Measurements from ENCODE around the gene TAC4. TPM values are rescaled to one million over a fixed set of nuclear protein-coding genes. Genes with fewer than 3 reads are reported as not detected.
A peak's percentile ranks its signal among the peaks of the same experiment; 100 is the strongest.

The TAC4 gene
- polyA plus RNA-seq, 4 donors: 0.24 TPM; not detected in 3

DNA sequence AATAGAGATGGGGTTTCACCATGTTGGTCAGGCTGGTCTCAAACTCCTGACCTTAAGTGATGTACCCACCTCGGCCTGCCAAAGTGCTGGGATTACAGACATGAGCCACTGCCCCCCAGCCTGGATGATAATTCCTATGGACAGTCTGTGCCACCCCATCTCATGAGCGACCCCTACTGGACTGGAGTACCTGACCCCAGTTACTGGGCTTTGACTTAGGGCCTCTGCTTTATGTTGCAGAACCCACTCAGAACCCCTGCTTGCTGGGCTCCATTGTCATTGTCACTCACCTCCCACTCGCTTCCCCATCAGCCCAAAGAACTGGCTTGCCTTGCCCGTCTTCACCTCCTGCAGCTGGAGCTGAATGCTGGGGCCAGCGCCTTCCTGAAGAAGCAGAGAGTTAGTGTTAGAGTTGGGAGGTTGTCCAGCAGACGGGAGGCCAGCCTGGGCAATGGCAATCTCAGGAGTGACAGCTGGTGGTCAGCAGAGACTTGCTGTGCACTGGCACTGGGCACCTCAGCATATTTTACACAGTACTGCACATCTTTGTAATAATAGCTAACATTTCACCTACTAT, 4.0 kb downstream of the TAC4 start:
- no peak overlapping the region for H3K27ac ChIP-seq (ENCODE audit: low read depth in 1 of 3, low read length in 2 of 3)
- no peak overlapping the region for H3K4me3 ChIP-seq (ENCODE audit: low read depth in 1 of 3, low read length in 3 of 3)
- no peak for DNase-seq
- no peak for FAIRE-seq
- H3K4me1 ChIP-seq (ENCODE audit: control insufficient read depth in 3 of 3, insufficient read depth in 2 of 3, low read depth in 1 of 3, low read length in 2 of 3): no peaks in the 10 kb centered on the region
- H3K36me3 ChIP-seq (ENCODE audit: control insufficient read depth in 3 of 3, insufficient read depth in 2 of 3, low read depth in 1 of 3, low read length in 3 of 3): peaks cover 0 to 26% (median 0%) of the 10 kb centered on the region in 3 donors
- WGBS, 3 donors: 81 to 92% (median 88%) methylated on average over 6 of the region's 6 CpGs
- H3K27me3 ChIP-seq (ENCODE audit: control insufficient read depth in 3 of 3, insufficient read depth in 3 of 3, low read length in 3 of 3): no peaks in the 10 kb centered on the region
- no peaks in the 10 kb centered on the region for H3K9me3 ChIP-seq (ENCODE audit: control insufficient read depth in 2 of 2, insufficient read depth in 1 of 2, low read depth in 1 of 2, low read length in 1 of 2)

DNA sequence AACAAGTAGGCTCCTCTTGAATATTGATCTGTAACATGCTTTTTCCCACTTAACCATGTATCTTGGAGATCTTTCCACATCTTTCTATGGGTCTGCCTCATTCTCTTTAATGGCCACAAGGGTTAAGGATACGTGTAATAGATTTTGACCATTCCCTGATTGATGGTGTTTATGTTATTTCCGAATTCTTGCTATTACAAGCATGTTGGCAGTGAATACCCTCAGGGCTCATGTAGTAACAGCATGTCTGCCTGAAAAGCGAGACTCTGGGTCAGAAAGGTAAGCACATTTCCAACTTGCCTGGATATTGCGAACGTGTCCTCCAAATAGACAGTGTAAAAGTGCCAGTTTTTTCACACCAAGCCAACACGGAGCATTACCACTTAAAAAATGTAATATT, 5.0 kb downstream of the TAC4 start:
- 73 to 87% (median 87%) methylated on average over 6 of the region's 6 CpGs for WGBS, 3 donors
- no peak for FAIRE-seq

DNA sequence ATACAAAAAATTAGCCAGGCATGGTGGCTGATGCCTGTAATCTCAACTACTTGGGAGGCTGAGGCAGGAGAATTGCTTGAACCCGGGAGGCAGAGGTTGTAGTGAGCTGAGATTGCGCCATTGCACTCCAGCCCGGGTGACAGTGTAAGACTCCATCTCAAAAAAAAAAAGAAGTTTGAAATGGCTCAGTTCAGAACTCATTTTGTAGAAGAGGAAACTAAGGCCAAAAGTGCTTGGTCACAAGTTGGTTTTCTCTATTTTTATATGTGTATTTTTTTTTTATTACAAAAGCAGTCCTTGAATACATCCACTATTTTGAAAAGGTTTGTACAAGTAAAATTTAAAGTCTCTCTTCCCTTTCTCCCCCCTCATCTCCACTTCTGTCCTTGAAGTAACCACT, 5.5 kb downstream of the TAC4 start:
- Histone ChIP-seq H3K27me3 (ENCODE audit: control insufficient read depth in 3 of 3, insufficient read depth in 3 of 3, low read length in 3 of 3) (no peaks in the 10 kb centered on the region), H3K36me3 (ENCODE audit: control insufficient read depth in 3 of 3, insufficient read depth in 2 of 3, low read depth in 1 of 3, low read length in 3 of 3) (peaks cover 0 to 26% (median 0%) of the 10 kb centered on the region in 3 donors), H3K4me1 (ENCODE audit: control insufficient read depth in 3 of 3, insufficient read depth in 2 of 3, low read depth in 1 of 3, low read length in 2 of 3) (no peaks in the 10 kb centered on the region), H3K27ac (ENCODE audit: low read depth in 1 of 3, low read length in 2 of 3) (no peak overlapping the region), H3K9me3 (ENCODE audit: control insufficient read depth in 2 of 2, insufficient read depth in 1 of 2, low read depth in 1 of 2, low read length in 1 of 2) (no peaks in the 10 kb centered on the region), H3K4me3 (ENCODE audit: low read depth in 1 of 3, low read length in 3 of 3) (no peak overlapping the region)
- 76 to 86% (median 80%) methylated on average over 3 of the region's 3 CpGs for WGBS, 3 donors
- FAIRE-seq (no peak), DNase-seq (no peak)

More for the DNA sequence above, 5.0 kb downstream of the TAC4 start:
- Histone ChIP-seq H3K4me3 (ENCODE audit: low read depth in 1 of 3, low read length in 3 of 3) (no peak overlapping the region), H3K27ac (ENCODE audit: low read depth in 1 of 3, low read length in 2 of 3) (no peak overlapping the region), H3K9me3 (ENCODE audit: control insufficient read depth in 2 of 2, insufficient read depth in 1 of 2, low read depth in 1 of 2, low read length in 1 of 2) (no peaks in the 10 kb centered on the region), H3K4me1 (ENCODE audit: control insufficient read depth in 3 of 3, insufficient read depth in 2 of 3, low read depth in 1 of 3, low read length in 2 of 3) (no peaks in the 10 kb centered on the region), H3K36me3 (ENCODE audit: control insufficient read depth in 3 of 3, insufficient read depth in 2 of 3, low read depth in 1 of 3, low read length in 3 of 3) (peaks cover 0 to 29% (median 0%) of the 10 kb centered on the region in 3 donors), H3K27me3 (ENCODE audit: control insufficient read depth in 3 of 3, insufficient read depth in 3 of 3, low read length in 3 of 3) (no peaks in the 10 kb centered on the region)
- DNase-seq: no peak

DNA sequence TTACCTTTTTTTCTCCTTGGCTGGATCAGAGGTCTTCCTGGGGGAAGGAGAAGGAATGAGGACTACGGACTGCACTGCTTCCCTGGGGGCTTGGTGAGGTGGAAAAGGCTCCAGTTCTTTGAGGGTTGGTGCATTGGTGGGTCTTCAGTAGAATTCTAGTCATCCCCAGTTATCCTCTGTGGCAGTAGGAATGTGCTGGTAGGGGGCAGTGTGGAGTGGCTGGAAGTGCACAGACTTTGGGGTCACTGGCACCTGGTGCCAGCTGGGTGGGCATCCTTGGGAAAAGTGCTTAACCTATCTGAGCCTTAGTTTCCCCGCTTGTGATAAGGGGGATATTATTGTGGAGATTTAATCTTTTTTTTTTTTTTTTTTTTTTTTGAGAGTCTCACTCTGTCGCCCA, 6.3 kb downstream of the TAC4 start:
- 92 to 100% (median 97%) methylated on average over 2 to 3 of the region's 3 CpGs for WGBS, 3 donors
- DNase-seq: no peak
- no peak overlapping the region for H3K4me3 ChIP-seq (ENCODE audit: low read depth in 1 of 3, low read length in 3 of 3)
- H3K4me1 ChIP-seq (ENCODE audit: control insufficient read depth in 3 of 3, insufficient read depth in 2 of 3, low read depth in 1 of 3, low read length in 2 of 3): no peaks in the 10 kb centered on the region
- no peaks in the 10 kb centered on the region for H3K9me3 ChIP-seq (ENCODE audit: control insufficient read depth in 2 of 2, insufficient read depth in 1 of 2, low read depth in 1 of 2, low read length in 1 of 2)
- no peaks in the 10 kb centered on the region for H3K27me3 ChIP-seq (ENCODE audit: control insufficient read depth in 3 of 3, insufficient read depth in 3 of 3, low read length in 3 of 3)
- no peak overlapping the region for H3K27ac ChIP-seq (ENCODE audit: low read depth in 1 of 3, low read length in 2 of 3)
- no peak for FAIRE-seq
- peaks cover 0 to 22% (median 0%) of the 10 kb centered on the region in 3 donors for H3K36me3 ChIP-seq (ENCODE audit: control insufficient read depth in 3 of 3, insufficient read depth in 2 of 3, low read depth in 1 of 3, low read length in 3 of 3)

DNA sequence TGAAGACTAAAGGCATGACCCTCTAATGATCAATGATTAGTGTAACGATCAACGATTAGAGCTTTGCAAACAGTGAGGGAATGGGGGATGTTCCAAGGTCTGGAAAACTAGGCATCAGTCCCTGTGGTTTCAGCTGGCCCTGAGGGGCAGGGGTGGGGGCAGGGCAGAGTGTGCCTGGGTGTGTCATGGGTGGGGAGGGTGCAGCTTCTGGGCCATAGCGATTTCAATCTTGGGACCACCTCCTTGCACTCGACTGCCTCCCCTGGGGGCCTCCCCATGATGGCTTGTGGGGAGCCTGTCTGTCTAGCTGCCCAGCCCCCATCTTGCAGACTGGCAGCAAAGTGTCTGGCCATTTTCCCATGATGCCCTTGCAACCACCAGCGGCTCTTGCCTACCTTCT, 8.4 kb downstream of the TAC4 start:
- WGBS, 3 donors: 59 to 74% (median 73%) methylated on average over 5 of the region's 5 CpGs
- no peak for DNase-seq
- Histone ChIP-seq H3K27me3 (ENCODE audit: control insufficient read depth in 3 of 3, insufficient read depth in 3 of 3, low read length in 3 of 3) (no peaks in the 10 kb centered on the region), H3K4me1 (ENCODE audit: control insufficient read depth in 3 of 3, insufficient read depth in 2 of 3, low read depth in 1 of 3, low read length in 2 of 3) (no peaks in the 10 kb centered on the region), H3K9me3 (ENCODE audit: control insufficient read depth in 2 of 2, insufficient read depth in 1 of 2, low read depth in 1 of 2, low read length in 1 of 2) (no peaks in the 10 kb centered on the region), H3K4me3 (ENCODE audit: low read depth in 1 of 3, low read length in 3 of 3) (no peak overlapping the region), H3K36me3 (ENCODE audit: control insufficient read depth in 3 of 3, insufficient read depth in 2 of 3, low read depth in 1 of 3, low read length in 3 of 3) (peaks cover under 1 to 19% (median 1%) of the 10 kb centered on the region in 3 donors), H3K27ac (ENCODE audit: low read depth in 1 of 3, low read length in 2 of 3) (no peak overlapping the region)
- FAIRE-seq: no peak

DNA sequence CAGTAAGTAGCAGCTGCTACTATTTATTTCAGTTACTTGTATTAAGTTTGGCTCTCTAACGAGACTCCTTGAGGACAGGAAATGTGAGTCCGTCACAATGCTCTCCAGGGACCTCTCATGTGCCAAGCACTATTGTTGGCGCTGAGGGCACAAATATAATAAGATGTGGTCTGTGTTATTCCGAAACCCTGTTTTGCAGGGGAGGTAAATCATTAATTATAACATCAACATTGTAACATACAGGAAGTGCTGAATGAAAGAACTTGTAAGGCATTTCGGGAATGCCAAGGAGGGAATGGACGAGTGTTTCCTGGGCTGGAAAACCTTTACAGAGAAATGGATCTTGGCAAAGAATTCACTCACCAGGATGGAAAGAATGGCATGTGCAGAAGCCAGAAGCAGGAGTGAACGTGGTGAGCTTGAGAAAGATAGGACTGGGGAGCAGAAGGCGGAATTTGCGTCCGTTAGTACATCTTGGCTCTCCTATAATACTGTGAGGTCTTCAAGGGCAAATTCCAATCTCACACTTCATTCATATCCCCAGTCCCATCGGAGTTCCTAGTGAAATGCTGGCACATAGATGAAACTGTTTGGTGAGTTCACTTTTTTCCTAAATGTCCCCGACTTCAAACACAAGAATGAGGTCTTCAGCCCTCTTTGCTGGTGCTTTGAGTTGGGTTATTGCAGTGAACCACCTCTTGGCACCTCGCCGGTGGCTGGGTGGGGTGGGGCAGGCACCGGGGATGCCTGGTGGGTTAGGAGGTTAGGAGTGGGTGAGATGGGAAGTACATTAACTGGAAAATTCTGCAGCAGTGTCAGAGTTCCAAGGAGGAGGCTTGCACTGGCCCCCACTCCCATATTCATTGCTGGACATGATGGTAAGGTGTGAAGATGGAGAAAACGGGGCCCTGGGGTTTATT, 11.5 kb downstream of the TAC4 start:
- WGBS, 3 donors: 23 to 51% (median 31%) methylated on average over 16 of the region's 16 CpGs
- H3K9me3 ChIP-seq (ENCODE audit: control insufficient read depth in 2 of 2, insufficient read depth in 1 of 2, low read depth in 1 of 2, low read length in 1 of 2): no peaks in the 10 kb centered on the region
- FAIRE-seq: no peak
- no peaks in the 10 kb centered on the region for H3K4me1 ChIP-seq (ENCODE audit: control insufficient read depth in 3 of 3, insufficient read depth in 2 of 3, low read depth in 1 of 3, low read length in 2 of 3)
- no peaks in the 10 kb centered on the region for H3K27me3 ChIP-seq (ENCODE audit: control insufficient read depth in 3 of 3, insufficient read depth in 3 of 3, low read length in 3 of 3)
- peaks cover 5 to 24% (median 8%) of the 10 kb centered on the region in 3 donors for H3K36me3 ChIP-seq (ENCODE audit: control insufficient read depth in 3 of 3, insufficient read depth in 2 of 3, low read depth in 1 of 3, low read length in 3 of 3)
- no peak overlapping the region for H3K4me3 ChIP-seq (ENCODE audit: low read depth in 1 of 3, low read length in 3 of 3)
- DNase-seq: peak in 1 of 2 donors; percentile 52
- peak overlapping the region in 1 of 3 donors; percentile 61 for H3K27ac ChIP-seq (ENCODE audit: low read depth in 1 of 3, low read length in 2 of 3)

DNA sequence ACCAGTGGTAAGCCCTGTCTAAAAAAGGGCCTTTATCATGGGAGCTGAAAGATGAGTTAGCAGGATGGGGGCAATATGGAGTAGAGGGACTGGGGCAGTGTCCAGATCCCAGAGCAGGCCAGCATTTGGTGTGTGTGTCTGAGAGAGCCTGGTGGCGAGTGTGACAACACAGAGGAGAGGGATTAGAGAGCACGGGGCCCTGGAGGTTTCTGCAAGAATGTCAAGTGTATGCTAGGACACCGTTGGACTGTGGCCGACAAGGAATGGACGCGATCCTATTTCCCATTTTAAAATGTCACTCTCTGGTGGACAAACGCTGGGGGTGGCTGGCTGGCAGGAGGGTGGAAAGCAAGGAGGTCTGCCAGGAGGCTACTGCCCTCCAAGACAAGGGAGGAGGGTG, 12.4 kb downstream of the TAC4 start:
- peaks cover 6 to 28% (median 8%) of the 10 kb centered on the region in 3 donors for H3K36me3 ChIP-seq (ENCODE audit: control insufficient read depth in 3 of 3, insufficient read depth in 2 of 3, low read depth in 1 of 3, low read length in 3 of 3)
- DNase-seq (no peak), FAIRE-seq (no peak)
- no peaks in the 10 kb centered on the region for H3K4me1 ChIP-seq (ENCODE audit: control insufficient read depth in 3 of 3, insufficient read depth in 2 of 3, low read depth in 1 of 3, low read length in 2 of 3)
- no peaks in the 10 kb centered on the region for H3K9me3 ChIP-seq (ENCODE audit: control insufficient read depth in 2 of 2, insufficient read depth in 1 of 2, low read depth in 1 of 2, low read length in 1 of 2)
- H3K4me3 ChIP-seq (ENCODE audit: low read depth in 1 of 3, low read length in 3 of 3): no peak overlapping the region
- H3K27me3 ChIP-seq (ENCODE audit: control insufficient read depth in 3 of 3, insufficient read depth in 3 of 3, low read length in 3 of 3): no peaks in the 10 kb centered on the region
- H3K27ac ChIP-seq (ENCODE audit: low read depth in 1 of 3, low read length in 2 of 3): peak overlapping the region in 1 of 3 donors; percentile 4
- WGBS, 3 donors: 88 to 98% (median 89%) methylated on average over 7 of the region's 7 CpGs

DNA sequence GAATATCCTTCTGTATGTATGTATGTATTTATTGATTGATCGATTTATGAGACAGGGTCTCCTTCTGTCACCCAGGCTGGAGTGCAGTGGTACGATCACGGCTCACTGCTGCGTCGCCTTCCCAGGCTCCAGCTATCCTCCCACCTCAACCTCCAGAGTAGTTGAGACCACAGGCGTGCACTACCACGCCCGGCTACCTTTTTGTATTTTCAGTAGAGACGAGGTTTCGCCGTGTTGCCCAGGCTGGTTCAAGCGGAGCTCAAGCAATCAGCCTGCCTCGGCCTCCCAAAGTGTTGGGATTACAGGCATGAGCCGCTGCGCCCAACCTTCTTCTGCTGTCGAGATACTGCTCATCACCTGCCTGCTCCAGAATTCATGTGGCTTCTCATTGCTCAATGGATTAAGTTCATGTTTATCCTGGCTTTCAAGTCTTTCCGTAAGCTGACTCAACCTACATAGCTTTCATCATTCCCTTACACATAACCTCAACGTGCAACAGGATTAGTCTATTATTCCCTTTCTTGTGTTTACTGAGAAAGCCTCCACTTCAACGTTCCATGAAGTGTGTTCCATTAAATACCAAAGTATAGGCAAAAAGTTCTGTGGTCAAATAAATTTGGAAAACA, 13.6 kb downstream of the TAC4 start:
- no peak for DNase-seq

More for the DNA sequence above, 13.6 kb downstream of the TAC4 start:
- 97 to 98% (median 97%) methylated on average over 19 of the region's 19 CpGs for WGBS, 3 donors
- Histone ChIP-seq H3K27ac (ENCODE audit: low read depth in 1 of 3, low read length in 2 of 3) (no peak overlapping the region), H3K4me3 (ENCODE audit: low read depth in 1 of 3, low read length in 3 of 3) (no peak overlapping the region), H3K9me3 (ENCODE audit: control insufficient read depth in 2 of 2, insufficient read depth in 1 of 2, low read depth in 1 of 2, low read length in 1 of 2) (no peaks in the 10 kb centered on the region), H3K36me3 (ENCODE audit: control insufficient read depth in 3 of 3, insufficient read depth in 2 of 3, low read depth in 1 of 3, low read length in 3 of 3) (peaks cover 8 to 32% (median 9%) of the 10 kb centered on the region in 3 donors), H3K27me3 (ENCODE audit: control insufficient read depth in 3 of 3, insufficient read depth in 3 of 3, low read length in 3 of 3) (no peaks in the 10 kb centered on the region), H3K4me1 (ENCODE audit: control insufficient read depth in 3 of 3, insufficient read depth in 2 of 3, low read depth in 1 of 3, low read length in 2 of 3) (no peaks in the 10 kb centered on the region)
- FAIRE-seq: no peak

Data from small intestine (tissue), 7 donors.